Measurements from ENCODE around the gene DEDD. TPM values are rescaled to one million over a fixed set of nuclear protein-coding genes. Genes with fewer than 3 reads are reported as not detected.

Gene DEDD
- total RNA-seq, 2 experiments from 2014 or later: 42.4 to 42.7 TPM

DNA sequence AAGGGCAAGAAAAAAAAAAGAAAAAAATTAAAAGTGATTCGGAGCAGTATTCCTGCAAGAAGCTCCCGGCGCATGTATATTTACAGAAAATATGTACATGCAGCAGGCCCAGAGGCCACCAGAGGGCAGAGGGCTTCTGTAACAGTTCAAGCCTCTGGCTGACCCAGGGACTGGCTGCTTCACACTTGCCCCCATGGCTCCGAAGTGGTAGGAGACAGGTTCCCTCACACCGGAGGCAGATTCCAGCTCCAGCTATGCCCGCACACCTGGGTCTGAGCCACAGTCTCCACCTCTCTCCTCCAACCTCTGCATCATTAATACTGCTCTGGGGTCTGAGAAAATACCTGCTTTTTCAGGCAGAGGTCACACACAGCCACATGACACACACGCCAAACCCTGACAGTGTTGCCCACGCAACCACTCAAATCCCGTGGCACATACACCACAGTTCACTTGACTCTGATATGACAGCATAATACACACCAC is 60.5 kb downstream of the DEDD start:
- ChIA-PET CTCF (interaction anchor here (0.7 to 3.5 kb wide), 12 partner anchors 10 to 86 kb away, joined by 3 to 11 read pairs (median 4); partner anchors contain the start of genes NIT1, PFDN2, TSTD1 and USF1), POLR2A (interaction anchor here (0.6 kb wide), 1 partner anchor 286 kb away, joined by 7 read pairs; no protein-coding TSS in a partner anchor)

Other genes starting within 250 kb of the DEDD start
- gene ITLN1, start 247.5 kb downstream of the DEDD start, total RNA-seq: not detected
- not detected for gene ITLN2, start 177.9 kb downstream of the DEDD start, total RNA-seq
- gene F11R, start 111.5 kb downstream of the DEDD start, total RNA-seq: 10 to 100 TPM in 1 of 2 experiments, 1 to 10 TPM in 1; 8.6 to 11.5 TPM
- 10 to 100 TPM; 40.9 to 43.2 TPM for gene TSTD1, start 93.7 kb downstream of the DEDD start, total RNA-seq
- 10 to 100 TPM; 58.4 to 63.8 TPM for gene USF1, start 86.7 kb downstream of the DEDD start, total RNA-seq
- gene ARHGAP30, start 62.8 kb downstream of the DEDD start, total RNA-seq: 100 to 1,000 TPM; 149 TPM
- under 1 TPM in 1 of 2 experiments, not detected in 1; 0.08 TPM for gene NECTIN4, start 43.1 kb downstream of the DEDD start, total RNA-seq
- under 1 TPM; 0.38 to 0.53 TPM for gene KLHDC9, start 34.3 kb downstream of the DEDD start, total RNA-seq
- 100 to 1,000 TPM; 148 to 159 TPM for gene PFDN2, start 14.6 kb downstream of the DEDD start, total RNA-seq
- gene NIT1, start 14.6 kb downstream of the DEDD start, total RNA-seq: 10 to 100 TPM; 38.6 to 40.3 TPM
- 10 to 100 TPM; 99.0 to 99.9 TPM for gene UFC1, start 21.3 kb upstream of the DEDD start, total RNA-seq
- 10 to 100 TPM; 23.4 to 25.3 TPM for gene USP21, start 26.8 kb upstream of the DEDD start, total RNA-seq
- 10 to 100 TPM; 23.1 to 24.1 TPM for gene PPOX, start 33.8 kb upstream of the DEDD start, total RNA-seq
- 10 to 100 TPM; 56.4 to 58.9 TPM for gene B4GALT3, start 44.8 kb upstream of the DEDD start, total RNA-seq
- gene ADAMTS4, start 66.4 kb upstream of the DEDD start, total RNA-seq: under 1 TPM; 0.27 to 0.69 TPM
- gene NDUFS2, start 69.7 kb upstream of the DEDD start, total RNA-seq: 10 to 100 TPM; 87.3 to 88.8 TPM
- 1 to 10 TPM in 1 of 2 experiments, under 1 TPM in 1; 0.95 to 1.1 TPM for gene FCER1G, start 82.6 kb upstream of the DEDD start, total RNA-seq
- gene APOA2, start 91.0 kb upstream of the DEDD start, total RNA-seq: not detected
- gene TOMM40L, start 93.4 kb upstream of the DEDD start, total RNA-seq: 10 to 100 TPM; 23.7 to 25.1 TPM
- gene NR1I3, start 105.5 kb upstream of the DEDD start, total RNA-seq: not detected
- under 1 TPM in 1 of 2 experiments, not detected in 1; 0.13 TPM for gene PCP4L1, start 126.1 kb upstream of the DEDD start, total RNA-seq
- gene MPZ, start 177.3 kb upstream of the DEDD start, total RNA-seq: 1 to 10 TPM; 2.3 to 2.6 TPM
- 100 to 1,000 TPM; 211 to 218 TPM for gene SDHC, start 181.7 kb upstream of the DEDD start, total RNA-seq
- not detected for gene CFAP126, start 235.2 kb upstream of the DEDD start, total RNA-seq

All from activated CD8-positive, alpha-beta memory T cell treated with anti-CD3 and anti-CD28 coated beads for 36 hours (primary cell).